ENCODE measurements around the gene LRRC10B. TPM values are rescaled to one million over a fixed set of nuclear protein-coding genes. Genes with fewer than 3 reads are reported as not detected.

The LRRC10B gene
- total RNA-seq, 1 experiment from 2014 or later, result not detected

- no peaks in the 10 kb centered on the region for H3K9me3 ChIP-seq (ENCODE audit: control insufficient read depth in 1 of 2, insufficient read depth in 1 of 2, low read depth in 1 of 2, low read length in 2 of 2)
- H3K36me3 ChIP-seq (ENCODE audit: control insufficient read depth in 1 of 2, insufficient read depth in 2 of 2, low read length in 2 of 2), result no peaks in the 10 kb centered on the region; a peak in 1 of 4 replicates
- no peak overlapping the region for H3K9ac ChIP-seq (ENCODE audit: low read length)
- RAD21 ChIA-PET (ENCODE audit: low non-redundant PET in 1 of 2, low total read pairs in 2 of 2, uncharacterized antibody in 2 of 2, unreplicated experiment in 2 of 2), result no interaction called here
- H2AFZ ChIP-seq (ENCODE audit: low read depth, low read length, poor library complexity, severe bottlenecking), result no peak overlapping the region
- no peak overlapping the region for H3K4me2 ChIP-seq (ENCODE audit: low read length)
- H3K4me1 ChIP-seq (ENCODE audit: control insufficient read depth in 1 of 2, insufficient read depth in 2 of 2, low read length in 2 of 2), result peaks cover 6 to 23% of the 10 kb centered on the region in 2 experiments
- DNase-seq (ENCODE audit: low read depth, low spot score) (no peak), ATAC-seq (no peak)
- TF ChIP-seq ZBTB33 (IDR thresholded peaks at IDR 0.05; ENCODE audit: extremely low read depth, insufficient replicate concordance, low read length), result no peak
- H3K79me2 ChIP-seq (ENCODE audit: insufficient read depth, low read length), result no peaks in the 10 kb centered on the region
- no peaks in the 10 kb centered on the region for H3K9me2 ChIP-seq (ENCODE audit: insufficient read depth)
- no peaks in the 10 kb centered on the region for H4K20me1 ChIP-seq (ENCODE audit: insufficient read depth)
- BruUV-seq (replicated peaks), result no TSS peak
- H3K27me3 ChIP-seq (ENCODE audit: insufficient read depth, low read length), result no peaks in the 10 kb centered on the region
- H3K27ac ChIP-seq (ENCODE audit: low read depth, low read length), result no peak overlapping the region
- intact Hi-C loops (cut with micrococcal nuclease), result no loop called here
- POLR2A ChIA-PET, result no interaction called here
- no peak overlapping the region for H3K4me3 ChIP-seq (replicated peaks in 1 of 2; ENCODE audit: low read depth in 1 of 2, low read length in 2 of 2)
- CTCF ChIA-PET, result interaction anchor here (0.6 to 2.0 kb wide), 4 partner anchors 14 to 93 kb away, joined by 4 to 7 read pairs (median 5); no protein-coding TSS in a partner anchor
Observed at GRCh38 chr11:61545921-61546320, 37.4 kb downstream of the LRRC10B start.

- TF ChIP-seq ZFX (IDR thresholded peaks at IDR 0.05), result no peak
- no peak for TF ChIP-seq JUND (IDR thresholded peaks at IDR 0.05)
- no peak for TF ChIP-seq EGR1 (IDR thresholded peaks at IDR 0.05; ENCODE audit: low read depth)
- no peak for TF ChIP-seq EZH2phosphoT487 (IDR thresholded peaks at IDR 0.05; ENCODE audit: borderline replicate concordance)
- TF ChIP-seq REST (IDR thresholded peaks at IDR 0.05; ENCODE audit: low read depth), result no peak
- no peak for TF ChIP-seq TCF7L2 (IDR thresholded peaks at IDR 0.05; ENCODE audit: borderline replicate concordance, extremely low read depth, insufficient read depth, insufficient read length)
- TF ChIP-seq SRF (IDR thresholded peaks at IDR 0.05; ENCODE audit: low read depth), result no peak
- no peak for TF ChIP-seq ZBTB33 (IDR thresholded peaks at IDR 0.05; ENCODE audit: extremely low read depth, insufficient replicate concordance, low read length)
- no peak for TF ChIP-seq SP1 (IDR thresholded peaks at IDR 0.05; ENCODE audit: low read depth)
- H3K27me3 ChIP-seq (ENCODE audit: insufficient read depth, low read length), result no peaks in the 10 kb centered on the region
- peaks cover 10 to 21% of the 10 kb centered on the region in 2 experiments for H3K4me1 ChIP-seq (ENCODE audit: control insufficient read depth in 1 of 2, insufficient read depth in 2 of 2, low read length in 2 of 2)
- ATAC-seq, result no peak
- POLR2A ChIA-PET, result no interaction called here
- intact Hi-C loops (cut with micrococcal nuclease), result no loop called here
- H3K79me2 ChIP-seq (ENCODE audit: insufficient read depth, low read length), result no peaks in the 10 kb centered on the region
- no peak overlapping the region for H3K4me2 ChIP-seq (ENCODE audit: low read length)
- no peaks in the 10 kb centered on the region; a peak in 1 of 4 replicates for H3K36me3 ChIP-seq (ENCODE audit: control insufficient read depth in 1 of 2, insufficient read depth in 2 of 2, low read length in 2 of 2)
- RAD21 ChIA-PET (ENCODE audit: low non-redundant PET in 1 of 2, low total read pairs in 2 of 2, uncharacterized antibody in 2 of 2, unreplicated experiment in 2 of 2), result no interaction called here
- CTCF ChIA-PET, result interaction anchor here (1.5 kb wide), 1 partner anchor 15 kb away, joined by 3 read pairs; no protein-coding TSS in a partner anchor
- no peak overlapping the region for H3K9ac ChIP-seq (ENCODE audit: low read length)
- H3K4me3 ChIP-seq (replicated peaks in 1 of 2; ENCODE audit: low read depth in 1 of 2, low read length in 2 of 2), result no peak overlapping the region
- H3K9me2 ChIP-seq (ENCODE audit: insufficient read depth), result no peaks in the 10 kb centered on the region
- H3K27ac ChIP-seq (ENCODE audit: low read depth, low read length), result no peak overlapping the region
- DNase-seq (ENCODE audit: low read depth, low spot score), result no peak
- no peaks in the 10 kb centered on the region for H4K20me1 ChIP-seq (ENCODE audit: insufficient read depth)
- H3K9me3 ChIP-seq (ENCODE audit: control insufficient read depth in 1 of 2, insufficient read depth in 1 of 2, low read depth in 1 of 2, low read length in 2 of 2), result no peaks in the 10 kb centered on the region
- BruUV-seq (replicated peaks), result no TSS peak
- H2AFZ ChIP-seq (ENCODE audit: low read depth, low read length, poor library complexity, severe bottlenecking), result no peak overlapping the region
Observed at GRCh38 chr11:61546663-61547062, 38.1 kb downstream of the LRRC10B start.

All from HCT116 (cell line).